Glomerular visceral epithelial cell (primary cell): ENCODE data around the gene KIF1B.
A peak's percentile ranks its signal among the peaks of the same experiment; 100 is the strongest.
"Not testable (repeated sequence)": the region's sequence is repeated elsewhere in the genome, so short reads cannot be mapped to it uniquely, and the experiment has no call there.

Experiments
- DNase-seq: peaks from one replicate; pipeline ENCODE4 v3.0.0-alpha.2; 2016; ENCODE audit errors: extremely low spot score

KIF1B gene

GRCh38 chr1:10426535-10426848 is 216.1 kb downstream of the KIF1B start:
- not testable (repeated sequence) for DNase-seq

- DNase-seq, result no peak
Observed at GRCh38 chr1:10428984-10429383, 218.6 kb downstream of the KIF1B start.

- no peak for DNase-seq
Observed at GRCh38 chr1:10429868-10430215, 219.5 kb downstream of the KIF1B start.

DNA sequence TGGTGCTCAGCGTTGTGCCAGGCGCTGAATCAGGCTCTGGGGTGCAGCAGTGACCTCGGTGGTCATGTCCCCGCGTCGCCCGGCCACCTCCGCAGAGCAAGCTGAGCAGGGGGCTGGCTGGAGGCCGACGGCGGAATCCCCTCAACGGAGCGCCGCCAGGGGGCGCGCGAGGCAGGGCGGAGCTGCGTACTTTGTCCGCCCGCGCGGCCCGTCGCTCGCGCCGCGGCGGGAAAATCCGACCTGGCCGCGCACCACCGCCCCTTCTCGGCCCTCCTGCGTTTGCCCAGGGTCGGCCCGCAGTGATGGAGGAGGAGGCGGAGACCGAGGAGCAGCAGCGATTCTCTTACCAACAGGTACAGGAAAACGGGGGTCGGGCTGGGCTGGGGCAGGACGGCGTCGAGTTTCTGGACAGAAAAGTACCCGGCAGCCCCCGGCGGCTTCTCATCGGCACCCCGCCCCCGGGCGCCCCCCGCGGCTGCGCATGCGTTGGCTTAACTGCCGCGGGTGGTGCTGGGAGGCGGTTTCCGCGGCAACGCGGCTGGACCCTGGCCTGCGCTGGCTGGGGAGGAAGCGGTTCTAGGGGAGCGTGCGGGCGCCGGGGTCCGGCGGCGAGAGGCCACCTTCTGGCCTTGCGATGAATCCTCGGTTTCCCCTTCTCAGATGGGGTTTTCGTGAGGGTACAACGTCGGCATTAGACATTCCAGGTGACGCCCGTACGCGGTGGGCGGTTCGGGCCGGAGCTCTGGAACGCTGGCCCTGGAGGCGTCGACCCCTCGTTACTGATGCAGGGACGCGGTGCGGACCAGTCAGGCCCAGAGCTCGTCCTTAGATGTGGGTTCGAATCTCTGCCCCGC is 220.1 kb downstream of the KIF1B start, which contains the start of gene CENPS:
Gene CENPS (plus strand): TSS at position 218 of the 854 bp plus-strand sequence. CDS start 85 bp downstream, at position 303.
- DNase-seq, result peak; percentile 89
